Panc1 (cell line): ENCODE measurements around the gene LMO1.

Experiments
- POLR2AphosphoS5 ChIP-seq: IDR thresholded peaks from 2 replicates; pipeline ENCODE4 v1.6.1; 2012; ENCODE audit warnings: mild to moderate bottlenecking, low read depth, low read length, moderate library complexity
- SIN3A ChIP-seq: IDR thresholded peaks from 2 replicates; pipeline ENCODE4 v1.6.1; 2012; ENCODE audit warnings: low read depth, mild to moderate bottlenecking, low read length, moderate library complexity, borderline replicate concordance; ENCODE audit not compliant: insufficient read depth
- TCF7L2 ChIP-seq: IDR thresholded peaks from 2 replicates; pipeline ENCODE4 v1.6.1; 2011; ENCODE audit warnings: mild to moderate bottlenecking, low read depth, low read length, inconsistent platforms
- TF ChIP-seq, protein P1 (sequence below): fragments of 450-650 bp; IDR thresholded peaks from 2 replicates; pipeline ENCODE4 v1.5.1; 2017; ENCODE audit warnings: mild to moderate bottlenecking

- TF ChIP-seq, protein P1, sequence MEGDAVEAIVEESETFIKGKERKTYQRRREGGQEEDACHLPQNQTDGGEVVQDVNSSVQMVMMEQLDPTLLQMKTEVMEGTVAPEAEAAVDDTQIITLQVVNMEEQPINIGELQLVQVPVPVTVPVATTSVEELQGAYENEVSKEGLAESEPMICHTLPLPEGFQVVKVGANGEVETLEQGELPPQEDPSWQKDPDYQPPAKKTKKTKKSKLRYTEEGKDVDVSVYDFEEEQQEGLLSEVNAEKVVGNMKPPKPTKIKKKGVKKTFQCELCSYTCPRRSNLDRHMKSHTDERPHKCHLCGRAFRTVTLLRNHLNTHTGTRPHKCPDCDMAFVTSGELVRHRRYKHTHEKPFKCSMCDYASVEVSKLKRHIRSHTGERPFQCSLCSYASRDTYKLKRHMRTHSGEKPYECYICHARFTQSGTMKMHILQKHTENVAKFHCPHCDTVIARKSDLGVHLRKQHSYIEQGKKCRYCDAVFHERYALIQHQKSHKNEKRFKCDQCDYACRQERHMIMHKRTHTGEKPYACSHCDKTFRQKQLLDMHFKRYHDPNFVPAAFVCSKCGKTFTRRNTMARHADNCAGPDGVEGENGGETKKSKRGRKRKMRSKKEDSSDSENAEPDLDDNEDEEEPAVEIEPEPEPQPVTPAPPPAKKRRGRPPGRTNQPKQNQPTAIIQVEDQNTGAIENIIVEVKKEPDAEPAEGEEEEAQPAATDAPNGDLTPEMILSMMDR: no peak
- TF ChIP-seq POLR2AphosphoS5 (no peak), TCF7L2 (no peak), SIN3A (no peak)
Measured at GRCh38 chr11:8288824-8289491, 25.3 kb upstream of the LMO1 start.
